Central memory CD8-positive, alpha-beta T cell (primary cell): ENCODE results near the gene GOSR1.
"Not testable (repeated sequence)": the region's sequence is repeated elsewhere in the genome, so short reads cannot be mapped to it uniquely, and the experiment has no call there.

Experiments used
- ATAC-seq: fragments of 150-1000 bp; cut with Tn5 transposase; replicated peaks from 2 replicates; pipeline ENCODE4 v1.10.0; 2022; ENCODE audit warnings: mild to moderate bottlenecking, moderate FRiP score, moderate number of reproducible peaks; ENCODE audit not compliant: poor library complexity, severe bottlenecking; ENCODE audit errors: extremely low read depth
- DNase-seq, 2 donors: peaks; one replicate each; pipeline ENCODE4 v3.0.0; 2021; ENCODE audit warnings: low spot score in 2 of 2
- H3K27ac Mint-ChIP-seq: one replicate; pipeline ENCODE4 v1.8.0; 2022; ENCODE audit warnings: low read depth, mild to moderate bottlenecking, moderate library complexity, mixed read lengths
- H3K27me3 Mint-ChIP-seq: one replicate; pipeline ENCODE4 v1.8.0; 2022; ENCODE audit warnings: mixed read lengths
- H3K36me3 Mint-ChIP-seq: one replicate; pipeline ENCODE4 v1.8.0; 2022; ENCODE audit warnings: mild to moderate bottlenecking, moderate library complexity, mixed read lengths; ENCODE audit not compliant: insufficient read depth
- H3K4me1 Mint-ChIP-seq: one replicate; pipeline ENCODE4 v1.8.0; 2022; ENCODE audit warnings: mixed read lengths
- H3K4me3 Mint-ChIP-seq: one replicate; pipeline ENCODE4 v1.8.0; 2022; ENCODE audit warnings: mild to moderate bottlenecking, moderate library complexity, mixed read lengths
- H3K9me3 Mint-ChIP-seq: one replicate; pipeline ENCODE4 v1.8.0; 2022; ENCODE audit warnings: mixed read lengths

The GOSR1 gene

GRCh38 chr17:30569531-30570175 is 92.4 kb downstream of the GOSR1 start:
- not testable (repeated sequence) for DNase-seq, H3K4me3 Mint-ChIP-seq, H3K4me1 Mint-ChIP-seq, ATAC-seq, H3K36me3 Mint-ChIP-seq, H3K27ac Mint-ChIP-seq, H3K9me3 Mint-ChIP-seq
- H3K27me3 Mint-ChIP-seq = peaks cover 68% of the 10 kb centered on the region

GRCh38 chr17:30570191-30570590 is 93.0 kb downstream of the GOSR1 start:
- Mint-ChIP-seq H3K4me1 (no peaks in the 10 kb centered on the region), H3K4me3 (no peak overlapping the region), H3K27me3 (peaks cover 63% of the 10 kb centered on the region), H3K9me3 (no peaks in the 10 kb centered on the region), H3K36me3 (no peaks in the 10 kb centered on the region), H3K27ac (no peak overlapping the region)
- no peak for ATAC-seq
- no peak for DNase-seq

GRCh38 chr17:30570596-30571265 is 93.5 kb downstream of the GOSR1 start:
- Mint-ChIP-seq H3K4me3 (no peak overlapping the region), H3K27ac (no peak overlapping the region), H3K27me3 (peaks cover 57% of the 10 kb centered on the region), H3K4me1 (no peaks in the 10 kb centered on the region), H3K9me3 (no peaks in the 10 kb centered on the region), H3K36me3 (no peaks in the 10 kb centered on the region)
- ATAC-seq (no peak), DNase-seq (no peak)

GRCh38 chr17:30571404-30571803 is 94.2 kb downstream of the GOSR1 start:
- not testable (repeated sequence) for H3K27ac Mint-ChIP-seq, H3K4me3 Mint-ChIP-seq, H3K36me3 Mint-ChIP-seq, H3K4me1 Mint-ChIP-seq, H3K9me3 Mint-ChIP-seq, ATAC-seq, DNase-seq
- peaks cover 57% of the 10 kb centered on the region for H3K27me3 Mint-ChIP-seq

- Mint-ChIP-seq H3K9me3 (no peaks in the 10 kb centered on the region), H3K4me3 (no peak overlapping the region), H3K4me1 (no peaks in the 10 kb centered on the region), H3K27me3 (peaks cover 53% of the 10 kb centered on the region), H3K27ac (no peak overlapping the region), H3K36me3 (no peaks in the 10 kb centered on the region)
- no peak for ATAC-seq
- no peak for DNase-seq
Observed at GRCh38 chr17:30571921-30572320, 94.7 kb downstream of the GOSR1 start.

GRCh38 chr17:30572651-30573554 is 95.7 kb downstream of the GOSR1 start:
- peaks cover 51% of the 10 kb centered on the region for H3K27me3 Mint-ChIP-seq

GRCh38 chr17:30573603-30574175 is 96.5 kb downstream of the GOSR1 start:
- Mint-ChIP-seq H3K27ac (no peak overlapping the region), H3K4me1 (no peaks in the 10 kb centered on the region), H3K4me3 (no peak overlapping the region), H3K9me3 (no peaks in the 10 kb centered on the region), H3K36me3 (no peaks in the 10 kb centered on the region), H3K27me3 (peaks cover 49% of the 10 kb centered on the region)
- ATAC-seq (no peak), DNase-seq (no peak)

More at GRCh38 chr17:30572651-30573554, 95.7 kb downstream of the GOSR1 start:
- H3K9me3 Mint-ChIP-seq, H3K27ac Mint-ChIP-seq, H3K36me3 Mint-ChIP-seq, DNase-seq, H3K4me3 Mint-ChIP-seq, H3K4me1 Mint-ChIP-seq, ATAC-seq: not testable (repeated sequence)

GRCh38 chr17:30574309-30574708 is 97.1 kb downstream of the GOSR1 start:
- ATAC-seq = not testable (repeated sequence)
- peaks cover 43% of the 10 kb centered on the region for H3K27me3 Mint-ChIP-seq

GRCh38 chr17:30574806-30575205 is 97.6 kb downstream of the GOSR1 start:
- not testable (repeated sequence) for H3K4me3 Mint-ChIP-seq, H3K36me3 Mint-ChIP-seq

More at GRCh38 chr17:30574309-30574708, 97.1 kb downstream of the GOSR1 start:
- DNase-seq, H3K36me3 Mint-ChIP-seq, H3K4me3 Mint-ChIP-seq, H3K4me1 Mint-ChIP-seq, H3K27ac Mint-ChIP-seq, H3K9me3 Mint-ChIP-seq: not testable (repeated sequence)

GRCh38 chr17:30575648-30576325 is 98.6 kb downstream of the GOSR1 start:
- ATAC-seq, H3K4me3 Mint-ChIP-seq: not testable (repeated sequence)
- H3K27me3 Mint-ChIP-seq = peaks cover 38% of the 10 kb centered on the region

More at GRCh38 chr17:30574806-30575205, 97.6 kb downstream of the GOSR1 start:
- ATAC-seq, DNase-seq, H3K27ac Mint-ChIP-seq, H3K9me3 Mint-ChIP-seq, H3K4me1 Mint-ChIP-seq: not testable (repeated sequence)
- peaks cover 38% of the 10 kb centered on the region for H3K27me3 Mint-ChIP-seq

GRCh38 chr17:30576326-30576861 is 99.2 kb downstream of the GOSR1 start:
- Mint-ChIP-seq H3K27ac (no peak overlapping the region), H3K9me3 (no peaks in the 10 kb centered on the region), H3K36me3 (no peaks in the 10 kb centered on the region), H3K27me3 (peaks cover 38% of the 10 kb centered on the region), H3K4me1 (no peaks in the 10 kb centered on the region), H3K4me3 (no peak overlapping the region)
- DNase-seq (no peak), ATAC-seq (no peak)

More at GRCh38 chr17:30575648-30576325, 98.6 kb downstream of the GOSR1 start:
- not testable (repeated sequence) for H3K36me3 Mint-ChIP-seq, H3K4me1 Mint-ChIP-seq, H3K27ac Mint-ChIP-seq, H3K9me3 Mint-ChIP-seq, DNase-seq
